ENCODE data around the gene HCFC2. TPM values are rescaled to one million over a fixed set of nuclear protein-coding genes. Genes with fewer than 3 reads are reported as not detected.

Gene HCFC2
- total RNA-seq, 4 donors from 2014 or later, result 29.0 to 54.5 (median 36.1) TPM

DNA sequence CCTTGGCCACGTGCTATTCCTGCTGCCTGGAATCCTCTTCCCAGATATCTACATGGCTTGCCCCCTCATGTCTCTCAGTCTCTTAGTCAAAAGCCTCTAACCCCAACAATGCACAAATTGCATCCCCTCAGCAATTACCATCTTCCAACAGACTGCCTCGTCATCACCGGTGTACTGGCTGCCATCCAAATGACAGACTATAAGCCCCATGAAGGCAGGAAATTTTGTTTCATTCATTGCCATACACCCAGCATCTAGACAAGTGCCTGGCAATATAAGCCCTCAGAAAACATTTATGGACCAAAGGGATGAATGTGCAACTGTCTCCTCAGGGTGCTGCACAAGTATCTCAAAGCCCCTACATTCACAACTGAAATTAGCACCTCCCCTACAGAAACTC lies 20.2 kb upstream of the HCFC2 start:
- TF ChIP-seq, protein P1, sequence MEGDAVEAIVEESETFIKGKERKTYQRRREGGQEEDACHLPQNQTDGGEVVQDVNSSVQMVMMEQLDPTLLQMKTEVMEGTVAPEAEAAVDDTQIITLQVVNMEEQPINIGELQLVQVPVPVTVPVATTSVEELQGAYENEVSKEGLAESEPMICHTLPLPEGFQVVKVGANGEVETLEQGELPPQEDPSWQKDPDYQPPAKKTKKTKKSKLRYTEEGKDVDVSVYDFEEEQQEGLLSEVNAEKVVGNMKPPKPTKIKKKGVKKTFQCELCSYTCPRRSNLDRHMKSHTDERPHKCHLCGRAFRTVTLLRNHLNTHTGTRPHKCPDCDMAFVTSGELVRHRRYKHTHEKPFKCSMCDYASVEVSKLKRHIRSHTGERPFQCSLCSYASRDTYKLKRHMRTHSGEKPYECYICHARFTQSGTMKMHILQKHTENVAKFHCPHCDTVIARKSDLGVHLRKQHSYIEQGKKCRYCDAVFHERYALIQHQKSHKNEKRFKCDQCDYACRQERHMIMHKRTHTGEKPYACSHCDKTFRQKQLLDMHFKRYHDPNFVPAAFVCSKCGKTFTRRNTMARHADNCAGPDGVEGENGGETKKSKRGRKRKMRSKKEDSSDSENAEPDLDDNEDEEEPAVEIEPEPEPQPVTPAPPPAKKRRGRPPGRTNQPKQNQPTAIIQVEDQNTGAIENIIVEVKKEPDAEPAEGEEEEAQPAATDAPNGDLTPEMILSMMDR (IDR thresholded peaks at IDR 0.05), result no peak
- no peak for TF ChIP-seq POLR2A (IDR thresholded peaks at IDR 0.05)
- TF ChIP-seq EP300 (IDR thresholded peaks at IDR 0.05), result no peak
- TF ChIP-seq POLR2AphosphoS5 (IDR thresholded peaks at IDR 0.05), result no peak
- no peak for ATAC-seq
- WGBS, 2 donors (ENCODE audit: low coverage in 1 of 2), result 85% methylated on average over 3 of the region's 3 CpGs; no CpG with 5 or more reads in 1 of the 2 donors
- Histone ChIP-seq H3K4me1 (peaks cover 0 to 38% (median 13%) of the 10 kb centered on the region in 3 donors), H3K4me3 (no peak overlapping the region), H3K27ac (no peak overlapping the region), H3K27me3 (no peaks in the 10 kb centered on the region), H3K36me3 (peaks cover 0 to 9% of the 10 kb centered on the region in 2 donors), H3K9me3 (no peaks in the 10 kb centered on the region)

DNA sequence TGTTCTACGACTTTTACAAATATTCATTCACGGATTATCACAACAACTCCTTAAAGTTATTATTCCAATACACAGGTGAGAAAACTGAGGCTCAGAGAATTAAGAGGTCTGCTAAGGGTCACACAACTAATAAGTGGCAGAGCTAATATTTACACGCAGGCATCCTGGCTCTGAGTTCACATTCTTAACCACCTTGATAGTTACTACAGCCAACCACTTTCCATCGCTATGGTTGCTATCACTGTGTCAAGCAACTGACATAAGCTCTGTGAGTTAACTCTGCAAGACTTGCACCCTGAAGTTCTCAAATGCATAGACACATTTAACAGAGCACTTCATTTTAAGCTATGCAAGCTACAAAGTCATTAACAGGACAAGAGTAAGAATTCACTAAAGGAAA lies 18.0 kb upstream of the HCFC2 start:
- H3K4me3 ChIP-seq, result no peak overlapping the region
- WGBS, 2 donors (ENCODE audit: low coverage in 1 of 2), result 72 to 77% methylated on average over 4 of the region's 4 CpGs
- H3K27me3 ChIP-seq, result no peaks in the 10 kb centered on the region
- no peak for TF ChIP-seq EP300 (IDR thresholded peaks at IDR 0.05)
- TF ChIP-seq POLR2AphosphoS5 (IDR thresholded peaks at IDR 0.05), result no peak
- TF ChIP-seq, protein P1 (IDR thresholded peaks at IDR 0.05), result no peak
- no peak for TF ChIP-seq POLR2A (IDR thresholded peaks at IDR 0.05)
- H3K9me3 ChIP-seq, result no peaks in the 10 kb centered on the region
- peaks cover 0 to 53% (median 13%) of the 10 kb centered on the region in 3 donors for H3K4me1 ChIP-seq
- no peak for ATAC-seq
- H3K27ac ChIP-seq, result peak overlapping the region in 3 of 4 donors; percentile 59 to 69 (median 66)
- H3K36me3 ChIP-seq, result peaks cover 0 to 9% of the 10 kb centered on the region in 2 donors

DNA sequence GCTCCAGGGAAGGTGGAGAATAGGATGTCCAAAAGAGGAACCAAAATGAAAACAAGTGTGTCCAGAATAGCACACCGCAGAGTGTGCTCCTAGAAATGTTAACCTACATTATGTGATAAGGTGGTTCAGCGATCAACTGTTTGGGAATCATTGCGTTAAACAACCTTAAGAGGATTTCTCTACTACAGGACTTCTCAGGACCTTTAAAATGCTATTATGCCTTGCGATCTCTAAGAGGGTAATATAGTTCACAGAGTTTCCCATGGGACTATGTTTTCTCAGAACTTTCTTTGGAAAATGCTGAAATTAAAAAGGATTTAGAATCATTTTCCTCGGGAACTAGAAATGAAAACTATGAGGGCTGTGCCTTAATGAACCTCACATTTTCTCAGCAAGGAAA lies 16.2 kb upstream of the HCFC2 start:
- Histone ChIP-seq H3K4me1 (peaks cover 0 to 53% (median 13%) of the 10 kb centered on the region in 3 donors), H3K27me3 (no peaks in the 10 kb centered on the region), H3K36me3 (no peaks in the 10 kb centered on the region), H3K9me3 (no peaks in the 10 kb centered on the region), H3K4me3 (peak overlapping the region in 1 of 2 donors; percentile 54), H3K27ac (peak overlapping the region in 1 of 4 donors; percentile 80)
- TF ChIP-seq POLR2AphosphoS5 (IDR thresholded peaks at IDR 0.05) (no peak), POLR2A (IDR thresholded peaks at IDR 0.05) (no peak)
- TF ChIP-seq, protein P1 (IDR thresholded peaks at IDR 0.05), result no peak
- whole genome bisulfite sequencing, 2 donors (ENCODE audit: low coverage in 1 of 2), result 54 to 76% methylated on average over 4 to 5 of the region's 5 CpGs
- no peak for ATAC-seq

DNA sequence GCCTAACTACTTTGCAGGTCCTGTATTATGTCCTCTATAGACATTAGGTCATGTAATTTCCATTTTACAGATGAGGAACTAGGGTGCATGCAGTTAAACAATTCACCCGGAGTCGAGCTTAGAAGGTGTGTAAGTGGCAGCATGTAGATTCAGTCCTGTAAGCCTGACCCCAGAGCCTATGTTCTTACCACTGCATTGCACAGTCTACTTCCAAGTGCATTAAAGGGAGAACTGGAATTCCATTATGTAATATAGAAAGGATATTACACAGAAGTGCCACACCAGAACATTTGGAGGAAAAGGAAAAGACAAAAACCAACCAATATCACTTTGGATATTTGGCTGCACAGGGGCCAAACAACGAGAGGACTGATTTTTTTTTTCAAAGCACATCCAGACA lies 15.5 kb upstream of the HCFC2 start:
- Histone ChIP-seq H3K4me3 (peak overlapping the region; percentile 28 to 54), H3K27ac (peak overlapping the region in 2 of 4 donors; percentile 80 to 81), H3K36me3 (no peaks in the 10 kb centered on the region), H3K9me3 (no peaks in the 10 kb centered on the region), H3K4me1 (peaks cover 0 to 53% (median 13%) of the 10 kb centered on the region in 3 donors), H3K27me3 (no peaks in the 10 kb centered on the region)
- 20 to 22% methylated on average over 3 of the region's 3 CpGs for WGBS, 2 donors (ENCODE audit: low coverage in 1 of 2)
- no peak for TF ChIP-seq POLR2AphosphoS5 (IDR thresholded peaks at IDR 0.05)
- TF ChIP-seq, protein P1 (IDR thresholded peaks at IDR 0.05), result no peak
- no peak for TF ChIP-seq POLR2A (IDR thresholded peaks at IDR 0.05)
- TF ChIP-seq EP300 (IDR thresholded peaks at IDR 0.05), result no peak
- no peak for ATAC-seq

DNA sequence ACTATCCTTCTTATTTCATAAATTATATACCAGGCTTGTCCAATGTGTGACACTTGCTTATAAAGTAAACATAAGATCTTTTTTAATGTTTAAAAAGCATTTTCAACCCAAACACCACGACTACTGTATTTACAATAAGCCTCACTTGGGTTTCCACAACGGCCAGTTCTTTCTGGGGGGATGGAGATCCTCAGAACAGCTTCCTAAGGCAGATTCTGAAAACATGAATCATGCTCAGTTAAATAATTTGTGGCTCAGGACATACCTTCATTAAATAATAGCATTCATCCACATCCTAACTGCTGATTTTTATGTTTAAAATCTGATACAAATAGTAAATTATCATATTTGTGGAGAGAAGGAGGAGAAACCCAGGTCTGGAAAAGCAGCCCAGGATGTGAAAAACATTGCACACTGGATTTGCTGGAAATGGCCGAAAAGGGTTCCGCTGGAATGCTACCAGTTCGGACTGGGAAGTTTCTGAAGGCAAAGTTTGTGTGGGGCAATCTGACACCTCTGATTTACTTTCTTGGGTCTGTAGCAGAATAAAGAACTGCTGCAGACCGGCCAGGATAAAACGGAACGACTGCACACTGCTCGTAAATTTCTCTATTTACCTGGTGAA lies 14.9 kb upstream of the HCFC2 start:
- no peaks in the 10 kb centered on the region for H3K27me3 ChIP-seq
- WGBS, 2 donors (ENCODE audit: low coverage in 1 of 2), result 4 to 7% methylated on average over 4 to 9 of the region's 9 CpGs
- TF ChIP-seq, protein P1 (IDR thresholded peaks at IDR 0.05), result no peak
- TF ChIP-seq EP300 (IDR thresholded peaks at IDR 0.05), result no peak
- TF ChIP-seq POLR2AphosphoS5 (IDR thresholded peaks at IDR 0.05), result no peak
- no peak for TF ChIP-seq POLR2A (IDR thresholded peaks at IDR 0.05)
- no peaks in the 10 kb centered on the region for H3K36me3 ChIP-seq
- peaks cover 0 to 53% (median 13%) of the 10 kb centered on the region in 3 donors for H3K4me1 ChIP-seq
- no peaks in the 10 kb centered on the region for H3K9me3 ChIP-seq
- H3K27ac ChIP-seq, result peak overlapping the region in 3 of 4 donors; percentile 80 to 82 (median 81)
- ATAC-seq, result peak; percentile 23
- H3K4me3 ChIP-seq, result peak overlapping the region; percentile 28 to 54
